ENCODE measurements around the gene KLK1.

The KLK1 gene

DNA sequence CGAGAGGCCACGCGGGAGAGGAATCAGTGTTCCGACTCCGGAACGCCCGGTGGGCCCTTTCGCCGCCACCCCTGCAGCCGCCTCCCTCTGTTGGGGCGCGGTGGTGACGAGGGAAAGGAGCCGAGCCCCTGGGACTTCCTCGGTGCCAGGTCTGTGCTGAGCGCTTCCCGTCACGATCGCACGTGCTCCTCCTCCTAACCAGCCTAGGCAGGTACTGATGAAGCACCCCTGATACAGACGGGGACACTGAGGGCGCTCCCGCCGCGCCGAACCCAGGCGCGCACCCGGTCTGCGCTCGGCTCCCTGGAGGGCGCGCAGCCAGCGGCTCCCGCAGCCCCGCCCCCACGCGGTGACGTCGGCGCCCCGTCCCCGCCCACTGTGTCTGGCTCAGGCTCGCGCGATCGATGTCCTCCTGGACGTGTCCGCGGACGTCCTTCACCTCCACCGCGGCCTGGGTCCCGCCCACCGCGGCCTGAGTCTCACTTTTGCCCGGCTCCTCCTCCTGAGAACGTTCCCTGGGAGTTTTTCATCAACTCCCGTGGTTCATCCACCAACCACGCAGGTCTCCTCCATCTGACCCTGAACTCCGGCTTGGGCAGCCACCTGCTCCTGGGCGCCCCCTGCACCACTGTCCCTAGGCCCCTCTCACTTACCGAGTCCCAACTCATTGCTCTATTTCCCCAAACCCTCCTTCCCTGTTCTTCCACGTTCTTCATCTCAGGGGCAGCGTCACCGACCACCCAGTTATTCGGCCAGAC is 12.4 kb upstream of the KLK1 start:
- peak; percentile 44 for DNase-seq

- no peak for DNase-seq
Measured at GRCh38 chr19:50835103-50835784, 11.7 kb upstream of the KLK1 start.

DNA sequence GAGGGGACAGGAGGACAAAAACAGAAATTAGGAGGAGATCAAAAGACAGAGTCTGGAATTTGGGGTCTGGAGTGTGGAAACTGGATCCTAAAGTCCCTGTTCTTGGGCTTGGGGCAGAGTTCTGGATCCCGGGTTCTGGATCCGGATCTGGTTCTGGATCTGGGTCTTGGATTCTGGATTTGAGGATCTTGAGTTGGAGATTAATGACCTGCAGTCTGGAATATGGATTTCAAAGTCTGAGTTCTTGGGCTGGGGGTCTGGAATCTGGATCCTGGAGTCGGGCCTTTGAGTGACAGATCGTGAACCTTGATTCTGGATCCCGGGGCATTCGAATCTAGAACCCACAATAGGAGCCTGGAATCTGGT is 10.2 kb upstream of the KLK1 start:
- no peak for DNase-seq

- no peak for DNase-seq
Measured at GRCh38 chr19:50833117-50833801, 9.7 kb upstream of the KLK1 start, which contains the start of gene KLK15. Gene KLK15, minus strand, starts transcription at chr19:50833574. Its CDS starts 2,082 bp downstream, at chr19:50831492.

GRCh38 chr19:50832666-50833065 is 9.1 kb upstream of the KLK1 start:
- DNase-seq: no peak

DNA sequence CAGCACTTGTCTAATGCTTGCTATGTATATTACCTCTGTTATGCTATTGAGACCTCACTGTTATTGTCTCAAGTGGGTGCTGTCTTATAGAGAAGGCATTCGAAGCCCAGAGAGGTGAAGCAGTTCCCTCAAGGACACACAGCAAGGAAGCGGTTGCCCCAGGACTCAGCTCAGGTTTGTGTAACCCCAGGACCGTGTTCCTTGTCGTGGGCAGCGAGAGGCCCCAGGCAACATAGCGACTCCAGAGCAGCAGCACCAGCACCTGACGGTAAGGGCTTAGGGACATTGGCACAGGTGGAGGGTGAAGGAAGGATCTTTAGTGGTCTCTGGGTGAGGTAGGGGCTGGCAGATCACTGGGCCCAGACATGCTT is 7.4 kb upstream of the KLK1 start:
- no peak for DNase-seq

- no peak for DNase-seq
Measured at GRCh38 chr19:50830266-50831025, 6.9 kb upstream of the KLK1 start.

DNA sequence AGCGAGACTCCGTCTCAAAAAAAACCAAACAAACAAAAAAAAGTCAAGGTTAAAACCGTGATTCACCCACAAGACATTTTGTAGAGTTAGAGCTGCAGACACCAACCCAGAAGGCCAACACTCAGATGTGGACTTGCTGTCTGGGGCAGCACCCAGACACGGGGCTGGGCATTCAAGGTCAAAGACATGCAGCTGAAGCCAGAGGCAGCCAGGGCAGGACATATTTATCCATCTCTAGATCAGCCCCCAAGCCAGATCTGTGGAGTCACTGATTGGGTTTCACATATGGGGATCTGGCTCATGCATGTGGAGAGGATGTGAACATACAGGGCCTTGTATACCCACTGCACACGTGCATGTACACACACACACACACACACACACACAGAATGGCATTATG is 6.2 kb upstream of the KLK1 start:
- no peak for DNase-seq

- DNase-seq: no peak
Measured at GRCh38 chr19:50827476-50827875, 3.9 kb upstream of the KLK1 start.

- no peak for DNase-seq
Measured at GRCh38 chr19:50826492-50827240, 3.1 kb upstream of the KLK1 start.

DNA sequence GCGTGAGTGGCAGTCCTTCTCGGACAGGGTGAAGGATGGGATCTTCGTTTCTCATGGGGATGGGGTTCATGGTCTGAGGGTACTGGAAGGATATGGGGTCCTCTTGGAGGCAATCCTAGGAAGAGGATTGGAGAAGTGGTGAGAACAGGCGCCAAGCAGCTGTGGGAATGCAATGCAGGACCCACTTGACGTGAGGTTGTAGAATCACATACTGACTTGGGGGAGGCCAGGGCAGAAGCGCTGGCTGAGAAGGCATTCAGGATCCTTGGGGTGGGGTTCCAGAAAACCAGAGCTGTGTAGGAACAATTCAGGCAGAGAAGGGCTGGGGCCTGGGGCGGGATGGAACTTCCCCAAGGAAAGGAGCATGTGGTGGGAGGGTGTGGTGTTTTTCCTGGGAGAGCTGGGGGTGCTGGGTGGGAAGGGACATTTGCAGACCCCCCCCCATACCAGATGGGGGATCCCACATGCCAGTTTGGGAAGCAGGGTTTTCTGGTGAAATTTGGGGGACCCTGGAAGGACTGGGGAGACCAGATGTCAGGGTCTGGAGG is 852 bp downstream of the KLK1 start:
- no peak for DNase-seq

DNA sequence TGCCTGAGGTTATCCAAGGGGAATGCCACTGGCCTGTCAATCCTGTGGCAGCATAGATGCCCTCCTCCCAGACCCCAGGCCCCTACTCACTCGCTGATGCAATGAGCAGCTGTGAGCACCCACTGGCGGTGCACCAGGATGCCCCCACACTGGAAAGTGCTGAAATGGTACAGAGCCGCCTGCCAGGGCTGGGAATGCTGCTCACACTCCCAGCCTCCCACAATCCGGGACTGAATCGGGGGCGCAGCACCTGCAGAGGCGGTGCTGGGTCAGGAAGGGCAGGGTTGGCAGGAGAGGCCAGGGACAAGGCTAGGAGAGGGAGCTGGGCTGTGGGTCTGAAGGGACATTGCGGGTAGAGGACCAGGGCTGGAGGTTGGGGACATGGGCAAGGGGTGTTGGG is 2.0 kb downstream of the KLK1 start:
- DNase-seq: no peak

GRCh38 chr19:50821248-50821612 is 2.4 kb downstream of the KLK1 start:
- DNase-seq: no peak

- DNase-seq: no peak
Measured at GRCh38 chr19:50820549-50821247, 2.9 kb downstream of the KLK1 start.

DNA sequence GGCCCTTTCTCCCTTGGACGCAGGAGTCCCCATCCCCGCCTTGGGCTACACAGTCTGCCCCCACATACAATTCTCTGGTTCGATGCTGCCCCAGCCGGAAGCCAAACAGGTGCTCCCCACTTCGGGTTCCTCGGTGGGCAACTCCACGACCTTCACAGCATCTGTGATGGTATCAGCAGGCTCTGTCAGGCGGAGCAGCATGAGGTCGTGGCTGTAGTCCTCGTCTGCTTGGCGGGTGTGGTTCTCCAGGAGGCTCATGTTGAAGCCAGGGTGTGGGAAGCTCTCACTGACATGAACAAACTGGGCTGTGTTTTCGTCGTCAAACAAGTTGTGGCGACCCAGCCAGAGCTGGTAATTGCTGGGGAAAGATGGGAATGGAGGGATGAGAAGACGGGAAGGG is 3.5 kb downstream of the KLK1 start:
- no peak for DNase-seq

GRCh38 chr19:50819636-50820035 is 4.0 kb downstream of the KLK1 start:
- DNase-seq: no peak

DNA sequence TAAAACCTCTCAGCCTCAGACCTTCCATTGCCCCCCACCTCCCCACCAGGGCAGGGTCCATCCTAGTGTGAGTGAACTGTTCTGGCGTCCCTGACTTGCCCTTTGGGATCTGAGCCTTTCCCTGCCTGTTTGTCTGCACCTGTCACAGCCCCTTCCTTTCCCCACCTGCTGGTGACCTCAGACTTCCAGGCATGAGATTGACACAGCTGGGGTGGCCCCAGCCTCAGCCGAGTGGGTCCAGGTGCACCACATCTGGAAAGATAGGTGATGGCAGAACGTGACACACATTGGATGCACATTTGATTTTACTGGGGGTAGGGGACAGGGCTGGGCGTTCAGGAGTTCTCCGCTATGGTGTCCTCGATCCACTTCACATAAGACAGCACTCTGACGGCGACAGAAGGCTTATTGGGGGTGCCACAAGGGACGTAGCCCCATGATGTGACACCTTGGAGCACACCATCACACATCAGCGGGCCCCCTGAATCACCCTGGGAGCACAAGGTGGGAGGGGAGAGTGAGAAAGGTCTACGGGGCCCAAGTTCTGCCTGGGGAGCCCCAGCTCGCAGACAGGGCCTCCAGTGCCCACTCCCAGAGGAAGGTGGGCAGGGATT is 4.6 kb downstream of the KLK1 start:
- no peak for DNase-seq

GRCh38 chr19:50817941-50818858 is 5.4 kb downstream of the KLK1 start:
- no peak for DNase-seq

DNA sequence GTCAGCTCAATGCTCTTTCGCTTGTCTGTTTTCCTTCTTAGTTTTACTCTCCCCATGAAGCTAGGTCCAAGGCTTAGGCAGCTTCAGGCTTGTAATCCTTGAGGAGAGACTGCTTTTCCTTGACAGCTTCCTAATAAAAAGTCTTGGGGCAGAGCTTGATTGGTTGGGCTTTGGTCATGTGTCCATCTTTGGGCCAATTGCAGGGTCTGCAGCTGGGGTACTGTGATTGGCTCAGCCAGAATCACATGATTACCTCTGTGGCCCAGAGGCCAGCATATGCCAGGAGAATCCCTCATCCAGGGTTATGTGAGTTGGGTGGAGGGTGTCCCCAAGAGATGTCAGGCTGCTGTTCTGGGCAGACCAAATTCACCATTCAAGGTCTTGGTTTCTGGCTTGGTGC is 8.1 kb downstream of the KLK1 start:
- DNase-seq: no peak

- DNase-seq: no peak
Measured at GRCh38 chr19:50814883-50815282, 8.7 kb downstream of the KLK1 start.

All from activated CD4-positive, alpha-beta T cell treated with anti-CD3 and anti-CD28 coated beads for 1 hour (primary cell).